Neural cell (in vitro differentiated cells): ENCODE data around the gene TBC1D14. TPM values are rescaled to one million over a fixed set of nuclear protein-coding genes. Genes with fewer than 3 reads are reported as not detected.

Experiments
- H2AFZ ChIP-seq: fragments of 200-600, 300-800 bp; sonication (generic), shearing (Covaris generic); 2 replicates; pipeline ENCODE4 v1.6.0; 2014; ENCODE audit warnings: low read depth, mild to moderate bottlenecking, antibody characterized with exemption, low read length, moderate library complexity
- H3F3A ChIP-seq: fragments of 200-600 bp; shearing (Covaris generic); 2 replicates; pipeline ENCODE4 v1.6.1; 2016; ENCODE audit warnings: mild to moderate bottlenecking, moderate library complexity, mixed read lengths, antibody characterized with exemption, low read length; ENCODE audit not compliant: insufficient read depth, poor library complexity, severe bottlenecking
- H3K27ac ChIP-seq: fragments of 200-600, 300-800 bp; sonication (generic), shearing (Covaris generic); 2 replicates; pipeline ENCODE4 v1.5.1; 2014; ENCODE audit warnings: mild to moderate bottlenecking, low read length, moderate library complexity
- H3K27me3 ChIP-seq: fragments of 300-800, 200-600 bp; sonication (generic), shearing (Covaris generic); 2 replicates; pipeline ENCODE4 v1.6.0; 2014; ENCODE audit warnings: mild to moderate bottlenecking, low read depth, low read length, moderate library complexity; ENCODE audit not compliant: insufficient read depth
- H3K36me3 ChIP-seq: fragments of 300-800, 200-600 bp; sonication (generic), shearing (Covaris generic); 2 replicates; pipeline ENCODE4 v1.5.1; 2014; ENCODE audit warnings: mild to moderate bottlenecking, antibody characterized with exemption, low read length, moderate library complexity; ENCODE audit not compliant: insufficient read depth
- H3K4me2 ChIP-seq: fragments of 300-800, 200-600 bp; sonication (generic), shearing (Covaris generic); 2 replicates; pipeline ENCODE4 v1.6.0; 2014; ENCODE audit warnings: mild to moderate bottlenecking, low read length
- H3K4me3 ChIP-seq: fragments of 300-800, 200-600 bp; sonication (generic), shearing (Covaris generic); 2 replicates; pipeline ENCODE4 v1.5.1; 2014; ENCODE audit warnings: mild to moderate bottlenecking, low read length, moderate library complexity
- H3K79me2 ChIP-seq: fragments of 200-600 bp; shearing (Covaris generic); replicated peaks from 2 replicates; pipeline ENCODE4 v1.6.0; 2014; ENCODE audit warnings: mild to moderate bottlenecking, low read length, moderate library complexity; ENCODE audit not compliant: insufficient read depth
- H3K9ac ChIP-seq: fragments of 300-800, 200-600 bp; sonication (generic), shearing (Covaris generic); 2 replicates; pipeline ENCODE4 v1.6.1; 2016; ENCODE audit warnings: mild to moderate bottlenecking, low read length, mixed read lengths
- H3K9me2 ChIP-seq: fragments of 200-600 bp; shearing (Covaris generic); 2 replicates; pipeline ENCODE4 v1.6.1; 2016; ENCODE audit warnings: mild to moderate bottlenecking, low read length, mixed read lengths; ENCODE audit not compliant: insufficient read depth
- H3K9me3 ChIP-seq: fragments of 200-600, 300-800 bp; sonication (generic), shearing (Covaris generic); 2 replicates; pipeline ENCODE4 v1.6.1; 2016; ENCODE audit warnings: mild to moderate bottlenecking, mixed run types, low read length, moderate library complexity, mixed read lengths
- H4K20me1 ChIP-seq: fragments of 200-600 bp; shearing (Covaris generic); 2 replicates; pipeline ENCODE4 v1.6.1; 2016; ENCODE audit warnings: mild to moderate bottlenecking, mixed run types; ENCODE audit not compliant: insufficient read depth
- CTCF ChIP-seq: fragments of 450-650 bp; IDR thresholded peaks from 2 replicates; pipeline ENCODE4 v1.5.1; 2014; ENCODE audit warnings: antibody characterized with exemption, mild to moderate bottlenecking, moderate library complexity; ENCODE audit not compliant: poor library complexity, severe bottlenecking
- EP300 ChIP-seq: fragments of 450-650 bp; conservative IDR thresholded peaks from 2 replicates; pipeline ENCODE4 v1.6.1; 2014; ENCODE audit warnings: antibody characterized with exemption, mild to moderate bottlenecking, moderate library complexity; ENCODE audit not compliant: poor library complexity, severe bottlenecking
- EZH2 ChIP-seq: fragments of 200-600, 300-800 bp; shearing (Covaris generic), sonication (generic); IDR thresholded peaks from 2 replicates; pipeline ENCODE4 v1.6.1; 2014; ENCODE audit warnings: antibody characterized with exemption, low read length, borderline replicate concordance, mild to moderate bottlenecking; ENCODE audit not compliant: insufficient read depth, poor library complexity, severe bottlenecking
- MXI1 ChIP-seq: fragments of 450-650 bp; conservative IDR thresholded peaks from 2 replicates; pipeline ENCODE4 v1.6.1; 2014; ENCODE audit warnings: antibody characterized with exemption, mild to moderate bottlenecking; ENCODE audit not compliant: poor library complexity, severe bottlenecking
- POLR2AphosphoS5 ChIP-seq: IDR thresholded peaks from 2 replicates; pipeline ENCODE4 v1.6.1; 2012
- RAD21 ChIP-seq: fragments of 450-650 bp; conservative IDR thresholded peaks from 2 replicates; pipeline ENCODE4 v1.6.1; 2014; ENCODE audit warnings: antibody characterized with exemption, mild to moderate bottlenecking, moderate library complexity
- SMC3 ChIP-seq: fragments of 450-650 bp; conservative IDR thresholded peaks from 2 replicates; pipeline ENCODE4 v1.6.1; 2014; ENCODE audit warnings: antibody characterized with exemption, mild to moderate bottlenecking, moderate library complexity; ENCODE audit not compliant: poor library complexity
- TAF1 ChIP-seq: IDR thresholded peaks from 2 replicates; pipeline ENCODE4 v1.6.1; 2012; ENCODE audit warnings: low read depth
- polyA plus RNA-seq: library from polyadenylated mRNA; depleted of rRNA; stranded (reverse); fragments of >200 nt; gene quantifications from 2 replicates; pipeline ENCODE4 v1.2.3, GENCODE V29; 2014
- TF ChIP-seq, protein P1 (sequence below): IDR thresholded peaks from 2 replicates; pipeline ENCODE4 v1.6.1; 2012; ENCODE audit warnings: borderline replicate concordance

TBC1D14 gene
- polyA plus RNA-seq, 1 donor from 2014 or later, result 125 TPM

DNA sequence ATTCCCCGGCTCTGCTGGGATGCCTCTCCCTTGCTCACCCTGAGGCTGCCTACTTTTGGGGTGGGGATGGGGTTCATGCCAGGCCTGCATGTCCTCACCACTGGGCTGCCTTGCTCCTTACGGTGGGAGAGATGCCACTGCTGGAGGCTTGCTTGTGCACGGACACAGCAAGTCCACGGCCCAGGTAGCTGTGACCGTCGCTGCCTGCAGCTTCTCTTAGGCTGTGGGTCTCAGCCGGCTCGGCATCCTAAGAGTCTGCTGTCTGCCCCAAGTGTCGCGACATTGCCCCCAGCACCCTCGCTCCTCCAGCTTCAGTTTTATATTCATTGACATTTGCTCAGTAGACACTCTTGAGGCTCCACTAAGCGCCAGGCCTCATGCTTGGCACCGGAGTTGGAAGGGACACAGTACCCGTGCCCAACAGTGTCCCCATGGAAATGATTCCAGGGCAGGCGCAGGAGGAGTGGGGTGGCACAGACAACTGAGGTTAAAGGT is 58.3 kb downstream of the TBC1D14 start:
- H3K9me3 ChIP-seq, result no peaks in the 10 kb centered on the region
- H3K9me2 ChIP-seq, result no peaks in the 10 kb centered on the region
- TF ChIP-seq EZH2 (no peak), POLR2AphosphoS5 (no peak), CTCF (no peak), EP300 (no peak), MXI1 (no peak), RAD21 (no peak), TAF1 (no peak), SMC3 (no peak)
- TF ChIP-seq, protein P1, sequence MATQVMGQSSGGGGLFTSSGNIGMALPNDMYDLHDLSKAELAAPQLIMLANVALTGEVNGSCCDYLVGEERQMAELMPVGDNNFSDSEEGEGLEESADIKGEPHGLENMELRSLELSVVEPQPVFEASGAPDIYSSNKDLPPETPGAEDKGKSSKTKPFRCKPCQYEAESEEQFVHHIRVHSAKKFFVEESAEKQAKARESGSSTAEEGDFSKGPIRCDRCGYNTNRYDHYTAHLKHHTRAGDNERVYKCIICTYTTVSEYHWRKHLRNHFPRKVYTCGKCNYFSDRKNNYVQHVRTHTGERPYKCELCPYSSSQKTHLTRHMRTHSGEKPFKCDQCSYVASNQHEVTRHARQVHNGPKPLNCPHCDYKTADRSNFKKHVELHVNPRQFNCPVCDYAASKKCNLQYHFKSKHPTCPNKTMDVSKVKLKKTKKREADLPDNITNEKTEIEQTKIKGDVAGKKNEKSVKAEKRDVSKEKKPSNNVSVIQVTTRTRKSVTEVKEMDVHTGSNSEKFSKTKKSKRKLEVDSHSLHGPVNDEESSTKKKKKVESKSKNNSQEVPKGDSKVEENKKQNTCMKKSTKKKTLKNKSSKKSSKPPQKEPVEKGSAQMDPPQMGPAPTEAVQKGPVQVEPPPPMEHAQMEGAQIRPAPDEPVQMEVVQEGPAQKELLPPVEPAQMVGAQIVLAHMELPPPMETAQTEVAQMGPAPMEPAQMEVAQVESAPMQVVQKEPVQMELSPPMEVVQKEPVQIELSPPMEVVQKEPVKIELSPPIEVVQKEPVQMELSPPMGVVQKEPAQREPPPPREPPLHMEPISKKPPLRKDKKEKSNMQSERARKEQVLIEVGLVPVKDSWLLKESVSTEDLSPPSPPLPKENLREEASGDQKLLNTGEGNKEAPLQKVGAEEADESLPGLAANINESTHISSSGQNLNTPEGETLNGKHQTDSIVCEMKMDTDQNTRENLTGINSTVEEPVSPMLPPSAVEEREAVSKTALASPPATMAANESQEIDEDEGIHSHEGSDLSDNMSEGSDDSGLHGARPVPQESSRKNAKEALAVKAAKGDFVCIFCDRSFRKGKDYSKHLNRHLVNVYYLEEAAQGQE, result no peak
- no peak overlapping the region for H2AFZ ChIP-seq
- H3K79me2 ChIP-seq, result no peaks in the 10 kb centered on the region
- H3K9ac ChIP-seq, result no peak overlapping the region
- H3K27me3 ChIP-seq, result no peaks in the 10 kb centered on the region
- H4K20me1 ChIP-seq, result no peaks in the 10 kb centered on the region
- H3K4me3 ChIP-seq, result no peak overlapping the region
- H3K27ac ChIP-seq, result no peak overlapping the region
- no peak overlapping the region for H3K4me2 ChIP-seq
- no peaks in the 10 kb centered on the region for H3F3A ChIP-seq
- H3K36me3 ChIP-seq, result no peaks in the 10 kb centered on the region

- no peak overlapping the region for H3K27ac ChIP-seq
- H4K20me1 ChIP-seq, result no peaks in the 10 kb centered on the region
- no peaks in the 10 kb centered on the region for H3K36me3 ChIP-seq
- no peaks in the 10 kb centered on the region for H3K27me3 ChIP-seq
- H3K9me3 ChIP-seq, result no peaks in the 10 kb centered on the region
- H3K9me2 ChIP-seq, result no peaks in the 10 kb centered on the region
- no peak overlapping the region for H3K4me2 ChIP-seq
- TF ChIP-seq, protein P1, result no peak
- TF ChIP-seq EZH2, result no peak
- no peak for TF ChIP-seq CTCF
- no peak overlapping the region for H3K4me3 ChIP-seq
- H3F3A ChIP-seq, result no peaks in the 10 kb centered on the region
- no peaks in the 10 kb centered on the region for H3K79me2 ChIP-seq
- no peak overlapping the region for H3K9ac ChIP-seq
- H2AFZ ChIP-seq, result no peak overlapping the region
Observed at GRCh38 chr4:6968496-6968895, 58.9 kb downstream of the TBC1D14 start.
